ENCODE data around the gene SNED1.
"Not testable (repeated sequence)": the region's sequence is repeated elsewhere in the genome, so short reads cannot be mapped to it uniquely, and the experiment has no call there.

SNED1 gene

GRCh38 chr2:241104611-241105010 is 106.2 kb downstream of the SNED1 start:
- DNase-seq (ENCODE audit: low read depth in 3 of 3, low spot score in 1 of 3): not testable (repeated sequence)

- DNase-seq (ENCODE audit: low read depth in 3 of 3, low spot score in 1 of 3): no peak
Observed at GRCh38 chr2:241105641-241106040, 107.2 kb downstream of the SNED1 start.

GRCh38 chr2:241107031-241107783 is 108.8 kb downstream of the SNED1 start:
- DNase-seq (ENCODE audit: low read depth in 3 of 3, low spot score in 1 of 3): no peak

GRCh38 chr2:241108271-241109209 is 110.1 kb downstream of the SNED1 start:
- DNase-seq (ENCODE audit: low read depth in 3 of 3, low spot score in 1 of 3): no peak

- no peak for DNase-seq (ENCODE audit: low read depth in 3 of 3, low spot score in 1 of 3)
Observed at GRCh38 chr2:241109210-241110088, 111.0 kb downstream of the SNED1 start.

- DNase-seq (ENCODE audit: low read depth in 3 of 3, low spot score in 1 of 3): no peak
Observed at GRCh38 chr2:241110089-241110606, 111.7 kb downstream of the SNED1 start.

- DNase-seq (ENCODE audit: low read depth in 3 of 3, low spot score in 1 of 3): no peak
Observed at GRCh38 chr2:241110607-241111439, 112.4 kb downstream of the SNED1 start.

GRCh38 chr2:241111440-241111805 is 113.0 kb downstream of the SNED1 start:
- no peak for DNase-seq (ENCODE audit: low read depth in 3 of 3, low spot score in 1 of 3)

- no peak for DNase-seq (ENCODE audit: low read depth in 3 of 3, low spot score in 1 of 3)
Observed at GRCh38 chr2:241112046-241112445, 113.6 kb downstream of the SNED1 start.

- peak in 1 of 3 donors; percentile 21 for DNase-seq (ENCODE audit: low read depth in 3 of 3, low spot score in 1 of 3)
Observed at GRCh38 chr2:241112592-241112991, 114.2 kb downstream of the SNED1 start.

GRCh38 chr2:241114836-241115235 is 116.4 kb downstream of the SNED1 start:
- DNase-seq (ENCODE audit: low read depth in 3 of 3, low spot score in 1 of 3): no peak

GRCh38 chr2:241115361-241115760 is 116.9 kb downstream of the SNED1 start:
- no peak for DNase-seq (ENCODE audit: low read depth in 3 of 3, low spot score in 1 of 3)

- DNase-seq (ENCODE audit: low read depth in 3 of 3, low spot score in 1 of 3): no peak
Observed at GRCh38 chr2:241116606-241117560, 118.5 kb downstream of the SNED1 start.

- no peak for DNase-seq (ENCODE audit: low read depth in 3 of 3, low spot score in 1 of 3)
Observed at GRCh38 chr2:241118737-241119505, 120.5 kb downstream of the SNED1 start.

- DNase-seq (ENCODE audit: low read depth in 3 of 3, low spot score in 1 of 3): no peak
Observed at GRCh38 chr2:241120440-241120839, 122.0 kb downstream of the SNED1 start.

- no peak for DNase-seq (ENCODE audit: low read depth in 3 of 3, low spot score in 1 of 3)
Observed at GRCh38 chr2:241121008-241121407, 122.6 kb downstream of the SNED1 start.

- DNase-seq (ENCODE audit: low read depth in 3 of 3, low spot score in 1 of 3): no peak
Observed at GRCh38 chr2:241122376-241123002, 124.1 kb downstream of the SNED1 start.

All from stimulated activated CD4-positive, alpha-beta T cell treated with anti-CD3 and anti-CD28 coated beads, TNF-alpha, amount 100 ng/mL, for 1 hour (primary cell).